IPS-20b (cell line): ENCODE measurements around the gene TIMM29.

ENCODE experiments used
- H3K27ac ChIP-seq: one replicate; pipeline ENCODE4 v1.5.1; 2013; ENCODE audit warnings: low read length
- H3K27me3 ChIP-seq: 2 replicates; pipeline ENCODE4 v1.6.1; 2013; ENCODE audit warnings: mild to moderate bottlenecking, low read length, inconsistent platforms; ENCODE audit not compliant: insufficient read depth
- H3K36me3 ChIP-seq: 2 replicates; pipeline ENCODE4 v1.6.1; 2013; ENCODE audit warnings: low read depth, mild to moderate bottlenecking, inconsistent platforms, low read length, moderate library complexity; ENCODE audit not compliant: insufficient read depth
- H3K4me1 ChIP-seq: 2 replicates; pipeline ENCODE4 v1.6.1; 2013; ENCODE audit warnings: mild to moderate bottlenecking, control low read depth, inconsistent platforms, low read length, moderate library complexity; ENCODE audit not compliant: insufficient read depth
- H3K4me3 ChIP-seq: 2 replicates; pipeline ENCODE4 v1.5.1; 2013; ENCODE audit warnings: mild to moderate bottlenecking, low read length, inconsistent platforms
- H3K9ac ChIP-seq: 2 replicates; pipeline ENCODE4 v1.6.1; 2013; ENCODE audit warnings: low read depth, mild to moderate bottlenecking, inconsistent platforms, low read length, moderate library complexity
- H3K9me3 ChIP-seq: 2 replicates; pipeline ENCODE4 v1.6.1; 2013; ENCODE audit warnings: mild to moderate bottlenecking, low read depth, low read length, inconsistent platforms; ENCODE audit not compliant: insufficient read depth

Gene TIMM29

GRCh38 chr19:10976131-10976892 lies 47.7 kb downstream of the TIMM29 start:
- peaks cover 6% of the 10 kb centered on the region for H3K36me3 ChIP-seq
- H3K9me3 ChIP-seq: no peaks in the 10 kb centered on the region
- no peak overlapping the region for H3K4me3 ChIP-seq
- H3K4me1 ChIP-seq: no peaks in the 10 kb centered on the region
- H3K9ac ChIP-seq: no peak overlapping the region
- H3K27me3 ChIP-seq: no peaks in the 10 kb centered on the region
- H3K27ac ChIP-seq: no peak overlapping the region

DNA sequence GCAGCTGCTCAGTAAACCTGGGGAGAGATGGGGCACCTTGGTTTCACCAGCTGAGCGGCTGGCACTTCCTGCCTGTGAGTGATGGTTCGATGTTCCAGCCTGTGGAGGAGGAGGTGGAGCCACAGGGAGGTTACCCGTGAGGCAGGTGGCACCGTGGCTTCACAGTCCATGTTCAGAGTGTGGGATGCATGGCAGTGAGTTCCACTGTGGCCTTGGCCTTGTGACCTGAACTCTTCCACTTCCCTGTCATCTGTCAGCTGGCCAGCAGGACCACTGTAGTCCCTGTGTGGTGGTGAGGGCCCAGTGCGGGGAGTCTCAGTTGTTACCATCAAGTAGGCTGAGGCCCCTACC lies 49.1 kb downstream of the TIMM29 start:
- Histone ChIP-seq H3K36me3 (peaks cover 12% of the 10 kb centered on the region), H3K9ac (no peak overlapping the region), H3K9me3 (no peaks in the 10 kb centered on the region), H3K4me1 (no peaks in the 10 kb centered on the region), H3K27ac (no peak overlapping the region), H3K27me3 (no peaks in the 10 kb centered on the region), H3K4me3 (no peak overlapping the region)
